Mucosa of stomach (tissue), 1 donor: ENCODE results near the gene BCAM.

Experiments used
- H3K27me3 ChIP-seq: one replicate; pipeline ENCODE4 v1.7.0; 2013; ENCODE audit warnings: mild to moderate bottlenecking, low read length; ENCODE audit not compliant: control insufficient read depth, insufficient read depth
- H3K36me3 ChIP-seq: one replicate; pipeline ENCODE4 v1.7.0; 2013; ENCODE audit warnings: low read length; ENCODE audit not compliant: control insufficient read depth, insufficient read depth
- H3K4me1 ChIP-seq: one replicate; pipeline ENCODE4 v1.7.0; 2013; ENCODE audit warnings: mild to moderate bottlenecking, low read length; ENCODE audit not compliant: control insufficient read depth, insufficient read depth
- H3K4me3 ChIP-seq: one replicate; pipeline ENCODE4 v1.7.0; 2013; ENCODE audit warnings: low read length
- H3K9ac ChIP-seq: one replicate; pipeline ENCODE4 v1.7.0; 2013; ENCODE audit warnings: mild to moderate bottlenecking, low read length, moderate library complexity
- H3K9me3 ChIP-seq: one replicate; pipeline ENCODE4 v1.7.0; 2013; ENCODE audit warnings: mild to moderate bottlenecking, low read length, moderate library complexity; ENCODE audit not compliant: control insufficient read depth
- donor health status: Pancreatic carcinoma.

BCAM gene

GRCh38 chr19:44796701-44797115 lies 12.2 kb upstream of the BCAM start:
- Histone ChIP-seq H3K27me3 (no peaks in the 10 kb centered on the region), H3K4me1 (peaks cover 20% of the 10 kb centered on the region), H3K4me3 (no peak overlapping the region), H3K9ac (no peak overlapping the region), H3K36me3 (peaks cover 10% of the 10 kb centered on the region), H3K9me3 (no peaks in the 10 kb centered on the region)

- H3K9ac ChIP-seq = no peak overlapping the region
- peaks cover 5% of the 10 kb centered on the region for H3K9me3 ChIP-seq
- H3K4me3 ChIP-seq = no peak overlapping the region
- H3K36me3 ChIP-seq = peaks cover 5% of the 10 kb centered on the region
- H3K27me3 ChIP-seq = no peaks in the 10 kb centered on the region
- peaks cover 20% of the 10 kb centered on the region for H3K4me1 ChIP-seq
These were observed 9.1 kb upstream of the BCAM start for GRCh38 chr19:44799627-44800346.

- Histone ChIP-seq H3K4me1 (peaks cover 20% of the 10 kb centered on the region), H3K9ac (no peak overlapping the region)
These were observed 8.4 kb upstream of the BCAM start for GRCh38 chr19:44800461-44800860.

GRCh38 chr19:44803442-44804428 lies 5.2 kb upstream of the BCAM start:
- Histone ChIP-seq H3K36me3 (no peaks in the 10 kb centered on the region), H3K9me3 (peaks cover 5% of the 10 kb centered on the region), H3K4me3 (no peak overlapping the region), H3K9ac (no peak overlapping the region), H3K27me3 (no peaks in the 10 kb centered on the region), H3K4me1 (peaks cover 25% of the 10 kb centered on the region)

More at GRCh38 chr19:44800461-44800860, 8.4 kb upstream of the BCAM start:
- Histone ChIP-seq H3K27me3 (no peaks in the 10 kb centered on the region), H3K9me3 (peaks cover 5% of the 10 kb centered on the region), H3K36me3 (peaks cover 3% of the 10 kb centered on the region), H3K4me3 (no peak overlapping the region)

GRCh38 chr19:44806291-44806690 lies 2.6 kb upstream of the BCAM start:
- H3K9me3 ChIP-seq = peaks cover 5% of the 10 kb centered on the region
- no peak overlapping the region for H3K4me3 ChIP-seq
- no peaks in the 10 kb centered on the region for H3K36me3 ChIP-seq
- H3K4me1 ChIP-seq = peaks cover 26% of the 10 kb centered on the region
- no peak overlapping the region for H3K9ac ChIP-seq
- peaks cover 12% of the 10 kb centered on the region for H3K27me3 ChIP-seq

GRCh38 chr19:44807162-44807561 lies 1.7 kb upstream of the BCAM start:
- Histone ChIP-seq H3K4me3 (no peak overlapping the region), H3K9me3 (peaks cover 5% of the 10 kb centered on the region), H3K4me1 (peaks cover 26% of the 10 kb centered on the region), H3K27me3 (peaks cover 12% of the 10 kb centered on the region), H3K36me3 (no peaks in the 10 kb centered on the region), H3K9ac (no peak overlapping the region)

- no peak overlapping the region for H3K4me3 ChIP-seq
- H3K36me3 ChIP-seq = no peaks in the 10 kb centered on the region
- H3K9me3 ChIP-seq = peaks cover 5% of the 10 kb centered on the region
- peak overlapping the region; percentile 22 for H3K9ac ChIP-seq
- H3K27me3 ChIP-seq = peaks cover 12% of the 10 kb centered on the region
- H3K4me1 ChIP-seq = peaks cover 26% of the 10 kb centered on the region
These were observed 1.0 kb upstream of the BCAM start for GRCh38 chr19:44807652-44808462.

GRCh38 chr19:44809577-44810233 lies 802 bp downstream of the BCAM start:
- Histone ChIP-seq H3K9me3 (no peaks in the 10 kb centered on the region), H3K4me1 (peaks cover 26% of the 10 kb centered on the region), H3K27me3 (peaks cover 12% of the 10 kb centered on the region), H3K9ac (peak overlapping the region; percentile 66), H3K36me3 (no peaks in the 10 kb centered on the region), H3K4me3 (peak overlapping the region; percentile 47)

- peaks cover 12% of the 10 kb centered on the region for H3K27me3 ChIP-seq
- no peak overlapping the region for H3K9ac ChIP-seq
- no peaks in the 10 kb centered on the region for H3K9me3 ChIP-seq
- no peak overlapping the region for H3K4me3 ChIP-seq
- H3K4me1 ChIP-seq = peaks cover 26% of the 10 kb centered on the region
- H3K36me3 ChIP-seq = no peaks in the 10 kb centered on the region
These were observed 1.6 kb downstream of the BCAM start for GRCh38 chr19:44810234-44811121.

- Histone ChIP-seq H3K4me3 (no peak overlapping the region), H3K9ac (no peak overlapping the region), H3K4me1 (peaks cover 26% of the 10 kb centered on the region), H3K9me3 (no peaks in the 10 kb centered on the region), H3K27me3 (peaks cover 12% of the 10 kb centered on the region), H3K36me3 (no peaks in the 10 kb centered on the region)
These were observed 2.2 kb downstream of the BCAM start for GRCh38 chr19:44811122-44811419.
